OCI-LY3 (cell line): ENCODE measurements around the gene HDAC1.

Experiments used
- CTCF ChIP-seq: fragments of 200-600, 300-600 bp; sonication (generic); IDR thresholded peaks from 2 replicates; pipeline ENCODE4 v1.5.1; 2014; ENCODE audit warnings: antibody characterized with exemption, low read length, low read depth
- EZH2phosphoT487 ChIP-seq: fragments of 200-600 bp; shearing (Covaris generic); IDR thresholded peaks from 2 replicates; pipeline ENCODE4 v1.6.1; 2018; ENCODE audit warnings: antibody characterized with exemption, mixed run types, low read depth

GRCh38 chr1:32341186-32341757 lies 49.4 kb downstream of the HDAC1 start:
- TF ChIP-seq EZH2phosphoT487 (no peak), CTCF (no peak)
